ENCODE results near the gene NDC80. TPM values are rescaled to one million over a fixed set of nuclear protein-coding genes. Genes with fewer than 3 reads are reported as not detected.

Gene NDC80
- total RNA-seq, 1 experiment from 2014 or later = 43.0 TPM

DNA sequence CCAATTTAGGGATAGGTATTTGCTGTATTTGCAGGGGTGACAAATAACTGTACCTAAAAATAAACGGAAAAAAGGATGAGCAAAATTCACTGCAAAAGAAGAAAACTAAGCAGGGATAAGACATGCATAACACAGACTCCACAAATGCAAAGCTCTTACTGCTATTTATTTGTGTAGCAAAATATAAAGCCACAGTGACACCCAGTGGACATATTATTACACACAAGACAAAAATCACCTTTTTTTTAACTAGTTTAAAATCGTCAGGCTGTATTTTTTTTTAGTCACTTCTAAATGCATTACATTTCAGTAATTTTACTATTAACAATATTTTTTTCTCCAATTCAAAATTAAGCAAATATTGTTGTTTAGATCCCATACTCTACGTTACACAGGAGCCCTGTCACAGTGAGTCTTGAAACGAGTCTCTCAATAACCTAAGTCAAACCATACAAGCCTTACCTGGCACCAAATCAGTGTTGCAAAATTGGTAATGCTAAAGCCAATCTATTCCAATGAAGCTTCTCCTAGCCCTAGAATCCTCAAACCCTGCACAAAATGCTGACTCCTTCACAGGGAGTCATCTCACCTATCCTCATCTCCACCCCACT, 23.8 kb upstream of the NDC80 start:
- Histone ChIP-seq H3K36me3 (peaks cover 5% of the 10 kb centered on the region), H3K27me3 (no peaks in the 10 kb centered on the region), H3K4me3 (no peak overlapping the region), H3K9me3 (no peaks in the 10 kb centered on the region)
- no peak for DNase-seq

DNA sequence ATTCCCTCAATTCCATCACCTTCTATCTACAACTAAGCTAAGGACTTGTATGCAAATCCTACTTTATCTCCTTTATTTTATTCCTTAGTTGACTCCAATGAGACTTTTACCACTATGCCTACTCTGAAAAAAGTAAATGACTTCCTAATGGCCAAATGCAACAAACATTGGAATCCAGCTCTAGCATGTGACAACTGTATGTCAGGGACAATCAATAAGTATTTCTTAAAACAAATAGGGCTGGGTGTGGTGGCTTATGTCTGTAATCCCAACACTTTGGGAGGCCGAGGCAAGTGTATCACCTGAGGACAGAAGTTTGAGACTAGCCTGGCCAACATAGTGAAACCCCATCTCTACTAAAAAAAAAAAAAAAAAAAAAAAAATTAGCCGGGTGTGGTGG, 21.9 kb upstream of the NDC80 start:
- DNase-seq = no peak
- Histone ChIP-seq H3K4me3 (no peak overlapping the region), H3K36me3 (peaks cover 7% of the 10 kb centered on the region), H3K9me3 (no peaks in the 10 kb centered on the region), H3K27me3 (no peaks in the 10 kb centered on the region)

DNA sequence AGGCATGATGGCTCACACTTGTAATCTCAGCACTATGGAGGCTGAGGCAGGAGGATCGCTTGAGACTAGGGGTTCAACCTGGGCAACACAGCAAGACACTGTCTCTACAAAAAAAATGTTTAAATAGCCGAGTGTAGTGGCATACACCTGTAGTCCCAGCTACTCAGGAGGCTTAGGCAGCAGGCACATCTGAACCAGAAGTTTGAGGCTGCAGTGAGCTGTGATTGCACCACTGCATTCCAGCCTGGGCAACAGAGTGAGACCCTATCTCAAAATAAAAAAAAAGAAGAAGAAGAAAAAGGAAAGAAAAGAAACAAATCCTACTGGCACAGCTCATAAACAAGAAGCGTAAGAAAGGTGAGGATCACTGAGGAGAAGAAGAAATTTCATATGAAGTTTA, 19.9 kb upstream of the NDC80 start:
- H3K27me3 ChIP-seq = no peaks in the 10 kb centered on the region
- no peak for DNase-seq
- no peaks in the 10 kb centered on the region for H3K9me3 ChIP-seq
- H3K4me3 ChIP-seq = no peak overlapping the region
- H3K36me3 ChIP-seq = peaks cover 9% of the 10 kb centered on the region

DNA sequence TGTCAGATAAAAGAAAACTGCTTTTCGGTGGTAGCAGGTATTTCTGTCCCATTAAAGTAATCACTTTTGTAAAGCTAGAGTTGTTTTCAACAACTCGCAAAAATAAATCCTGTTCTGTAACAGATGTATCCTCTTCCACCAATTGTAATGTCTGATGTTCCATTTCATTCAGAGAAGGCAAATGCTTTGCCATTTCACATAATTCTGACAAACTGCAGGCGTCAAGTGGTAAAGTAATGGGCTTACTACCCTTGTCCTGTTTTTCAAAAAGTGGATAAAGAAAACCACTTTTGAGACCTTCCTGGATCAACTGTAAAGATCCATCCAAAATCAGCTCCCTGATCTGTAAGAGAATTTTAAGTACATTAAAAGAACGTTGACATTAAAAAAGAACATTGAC, 16.7 kb upstream of the NDC80 start:
- DNase-seq = no peak
- H3K36me3 ChIP-seq = peaks cover 6% of the 10 kb centered on the region; the same call in 1 of the 2 replicates
- H3K27me3 ChIP-seq = no peaks in the 10 kb centered on the region

DNA sequence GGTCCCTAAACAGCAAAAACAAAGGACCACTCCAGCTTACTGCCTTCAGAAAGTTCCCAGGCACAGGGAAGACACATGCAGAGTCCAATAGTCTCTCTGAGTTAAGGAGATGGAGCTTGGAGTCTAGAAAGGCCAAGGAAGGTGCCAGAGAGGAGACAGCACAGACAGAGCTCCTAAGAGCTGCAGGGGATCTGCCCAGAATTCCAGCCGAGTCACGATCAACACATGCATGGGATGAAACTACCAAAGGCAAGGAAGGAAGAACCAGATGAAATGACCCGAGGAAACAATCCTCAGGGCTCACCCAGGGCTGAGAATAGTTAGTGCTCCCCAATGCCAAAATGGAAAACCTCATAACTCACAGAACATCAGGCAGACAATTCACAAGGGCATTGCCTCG, 15.5 kb upstream of the NDC80 start:
- H3K4me3 ChIP-seq = no peak overlapping the region
- H3K9me3 ChIP-seq = no peaks in the 10 kb centered on the region
- H3K27me3 ChIP-seq = no peaks in the 10 kb centered on the region
- no peak for DNase-seq
- peaks cover 6% of the 10 kb centered on the region; the same call in 1 of the 2 replicates for H3K36me3 ChIP-seq

More for the DNA sequence above, 16.7 kb upstream of the NDC80 start:
- no peaks in the 10 kb centered on the region for H3K9me3 ChIP-seq
- H3K4me3 ChIP-seq = no peak overlapping the region

DNA sequence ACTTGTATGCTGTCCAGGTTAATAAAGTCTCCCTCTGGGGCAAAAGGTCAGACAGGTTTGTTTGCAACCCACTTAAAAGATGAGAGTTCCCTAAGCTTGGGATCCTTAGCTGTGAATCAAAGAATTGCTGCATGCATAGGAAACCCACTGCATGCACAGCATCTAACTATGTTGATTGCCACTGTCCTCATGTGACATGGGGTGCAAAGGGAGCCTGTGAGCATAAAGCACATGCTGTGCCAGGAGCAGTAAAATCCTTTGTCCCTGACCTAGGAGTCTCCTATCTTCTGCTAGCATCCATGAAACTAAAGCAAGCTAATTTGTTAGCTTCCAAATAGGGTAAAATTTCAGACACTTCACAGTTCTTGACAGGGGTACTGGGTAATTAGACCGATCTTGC, 13.8 kb upstream of the NDC80 start:
- H3K27me3 ChIP-seq = no peaks in the 10 kb centered on the region
- H3K36me3 ChIP-seq = peaks cover 4% of the 10 kb centered on the region; the same call in 1 of the 2 replicates
- no peak for DNase-seq
- no peaks in the 10 kb centered on the region for H3K9me3 ChIP-seq
- no peak overlapping the region for H3K4me3 ChIP-seq

DNA sequence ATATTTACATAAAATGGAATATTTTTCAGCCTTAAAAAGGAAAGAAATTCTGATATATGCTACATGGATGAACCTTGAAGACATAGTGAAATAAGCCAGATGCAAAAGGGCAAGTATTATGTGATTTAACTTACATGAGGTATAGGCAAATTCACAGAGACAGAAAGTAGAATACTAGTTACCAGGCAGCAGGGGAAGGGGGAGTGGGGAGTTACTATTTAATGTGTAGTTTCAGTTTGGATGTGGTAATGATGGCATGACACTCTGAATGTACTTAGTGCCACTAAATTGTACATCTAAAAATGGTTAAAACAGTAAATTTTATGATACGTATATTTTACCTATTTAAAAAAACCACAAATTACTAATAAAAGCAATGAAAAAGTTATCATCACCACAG, 12.1 kb upstream of the NDC80 start:
- Histone ChIP-seq H3K36me3 (peaks cover 8% of the 10 kb centered on the region; the same call in 1 of the 2 replicates), H3K4me3 (no peak overlapping the region), H3K27me3 (no peaks in the 10 kb centered on the region), H3K9me3 (no peaks in the 10 kb centered on the region)
- DNase-seq = no peak

DNA sequence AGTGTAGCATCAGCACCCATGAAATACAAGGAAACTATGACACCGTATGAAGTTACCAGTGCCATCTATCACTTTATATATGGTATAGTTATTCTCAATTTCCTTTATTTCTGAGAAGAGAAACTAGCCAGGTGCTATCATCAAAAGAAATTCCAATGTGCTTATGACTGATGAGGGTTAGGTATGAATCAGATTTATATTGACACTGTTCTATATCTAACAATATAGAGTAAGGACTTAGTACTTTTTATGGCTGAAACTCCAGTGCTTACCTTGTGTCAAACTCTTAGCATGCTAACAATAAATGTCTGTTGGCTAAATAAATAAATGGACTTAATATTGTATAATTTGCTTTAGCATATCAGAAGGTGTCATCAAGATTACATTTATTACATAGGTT, 7.0 kb upstream of the NDC80 start:
- H3K36me3 ChIP-seq = peaks cover 10% of the 10 kb centered on the region; the same call in 1 of the 2 replicates
- no peak overlapping the region for H3K4me3 ChIP-seq
- H3K27me3 ChIP-seq = no peaks in the 10 kb centered on the region
- H3K9me3 ChIP-seq = no peaks in the 10 kb centered on the region
- no peak for DNase-seq

DNA sequence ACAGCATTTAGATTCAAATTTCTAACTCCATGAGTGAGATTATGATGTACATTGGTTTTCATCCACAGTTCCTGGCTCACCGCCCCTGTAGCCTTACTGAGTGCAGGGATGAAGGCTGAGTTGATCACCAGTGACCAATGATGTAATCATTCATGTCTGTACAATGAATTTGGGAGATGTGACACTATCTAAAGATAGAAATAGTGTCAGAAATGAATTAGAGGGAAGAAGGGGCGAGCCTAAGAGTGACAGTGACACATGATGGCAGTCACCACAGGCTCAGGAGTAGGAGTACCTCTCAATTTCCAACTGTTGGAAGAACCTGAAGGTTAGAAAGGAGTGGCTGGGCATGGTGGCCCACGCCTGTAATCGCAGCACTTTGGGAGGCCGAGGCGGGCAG, 3.2 kb upstream of the NDC80 start:
- no peak overlapping the region for H3K4me3 ChIP-seq
- peaks cover 11% of the 10 kb centered on the region; the same call in 1 of the 2 replicates for H3K36me3 ChIP-seq
- DNase-seq = no peak
- H3K9me3 ChIP-seq = 0 out of 2 replicates have a peak, but pooled peaks cover 2% of the 10 kb centered on the region
- H3K27me3 ChIP-seq = no peaks in the 10 kb centered on the region

DNA sequence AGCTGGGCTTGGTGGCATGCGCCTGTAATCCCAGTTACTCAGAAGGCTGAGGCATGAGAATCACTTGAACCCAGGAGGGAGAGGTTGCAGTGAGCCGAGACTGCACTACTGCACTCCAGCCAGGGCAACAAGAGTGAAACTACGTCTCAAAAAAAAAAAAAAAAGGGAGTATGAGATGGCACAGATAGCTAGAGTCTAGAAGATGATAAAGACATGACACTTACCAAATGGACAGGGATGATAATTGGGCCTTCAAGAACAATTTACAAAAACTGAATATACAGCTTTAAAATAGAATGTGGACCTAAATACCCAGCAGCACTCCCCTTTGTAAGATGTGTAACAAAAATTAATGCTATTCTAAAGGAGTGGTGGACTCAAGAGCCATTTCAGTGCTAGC, 2.8 kb upstream of the NDC80 start:
- no peaks in the 10 kb centered on the region for H3K27me3 ChIP-seq
- H3K36me3 ChIP-seq = peaks cover 11% of the 10 kb centered on the region
- no peak overlapping the region for H3K4me3 ChIP-seq

DNA sequence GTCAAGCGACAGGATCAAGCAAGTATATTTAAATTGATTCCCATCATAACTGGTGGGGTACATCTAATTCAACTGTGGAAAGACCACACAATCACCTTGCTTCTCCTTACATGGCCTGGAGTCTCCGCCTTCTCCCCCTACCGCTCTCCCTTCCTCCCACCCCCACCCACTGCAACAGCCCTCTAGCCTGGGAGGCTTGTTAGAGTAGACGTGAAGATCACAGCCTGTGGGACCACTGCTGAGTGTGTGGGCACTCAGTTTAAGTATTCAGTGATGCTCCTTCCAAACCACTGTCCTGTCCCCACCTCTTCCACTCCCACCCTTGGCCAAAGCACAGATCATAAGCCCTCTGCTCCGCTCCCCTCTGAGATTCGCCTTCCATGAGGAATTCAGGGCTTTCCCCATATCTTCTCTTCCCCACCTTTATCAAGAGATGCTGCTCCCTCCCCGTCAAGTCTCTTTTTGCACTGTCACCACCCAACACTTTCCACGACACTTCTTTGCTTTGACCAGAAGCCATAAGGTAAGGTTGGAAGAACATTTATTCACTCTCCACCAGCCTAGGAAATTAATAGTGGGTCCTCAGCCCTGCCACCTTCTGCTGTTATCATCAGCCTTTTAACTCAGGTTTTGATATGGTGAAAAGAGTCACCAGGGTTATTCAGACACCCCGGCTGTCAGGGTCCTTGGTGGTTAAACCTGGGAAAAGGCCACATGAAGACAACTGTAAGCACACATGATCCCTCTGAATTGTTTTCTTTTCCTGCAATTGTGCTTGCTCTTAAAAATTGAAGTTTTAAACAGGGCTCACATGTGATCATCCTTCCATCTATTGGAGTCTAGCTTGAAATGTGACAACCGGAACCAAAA, 1.8 kb upstream of the NDC80 start:
- peaks cover 14% of the 10 kb centered on the region for H3K36me3 ChIP-seq
- H3K27me3 ChIP-seq = no peaks in the 10 kb centered on the region
- no peak for DNase-seq
- peak overlapping the region; percentile 86 for H3K4me3 ChIP-seq
- 0 out of 2 replicates have a peak, but pooled peaks cover 2% of the 10 kb centered on the region for H3K9me3 ChIP-seq

More for the DNA sequence above, 2.8 kb upstream of the NDC80 start:
- DNase-seq = no peak
- H3K9me3 ChIP-seq = 0 out of 2 replicates have a peak, but pooled peaks cover 2% of the 10 kb centered on the region

DNA sequence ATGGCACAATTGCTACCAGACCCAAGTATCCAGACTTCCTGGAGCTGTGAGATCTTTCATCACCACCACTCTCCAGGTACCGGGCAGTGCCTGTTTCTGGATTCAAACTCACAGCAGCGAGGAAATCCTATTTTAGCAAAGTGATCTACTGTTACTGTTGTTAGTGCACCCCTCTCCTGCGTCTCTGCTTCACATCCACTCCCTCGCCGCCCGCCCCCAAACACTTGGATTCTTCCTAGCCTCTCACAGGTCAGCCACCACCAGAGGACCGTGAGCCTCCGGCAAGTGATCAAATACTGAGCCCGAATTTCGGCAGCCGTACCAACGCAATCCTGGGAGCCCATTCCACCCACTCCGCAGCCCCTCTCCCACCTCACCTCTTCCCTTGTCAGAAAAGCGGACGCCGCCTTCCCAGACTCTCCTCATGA, 571 bp upstream of the NDC80 start:
- DNase-seq = peak; percentile 66
- H3K4me3 ChIP-seq = peak overlapping the region; percentile 86
- no peaks in the 10 kb centered on the region for H3K27me3 ChIP-seq
- H3K9me3 ChIP-seq = 0 out of 2 replicates have a peak, but pooled peaks cover 2% of the 10 kb centered on the region
- peaks cover 26% of the 10 kb centered on the region for H3K36me3 ChIP-seq

DNA sequence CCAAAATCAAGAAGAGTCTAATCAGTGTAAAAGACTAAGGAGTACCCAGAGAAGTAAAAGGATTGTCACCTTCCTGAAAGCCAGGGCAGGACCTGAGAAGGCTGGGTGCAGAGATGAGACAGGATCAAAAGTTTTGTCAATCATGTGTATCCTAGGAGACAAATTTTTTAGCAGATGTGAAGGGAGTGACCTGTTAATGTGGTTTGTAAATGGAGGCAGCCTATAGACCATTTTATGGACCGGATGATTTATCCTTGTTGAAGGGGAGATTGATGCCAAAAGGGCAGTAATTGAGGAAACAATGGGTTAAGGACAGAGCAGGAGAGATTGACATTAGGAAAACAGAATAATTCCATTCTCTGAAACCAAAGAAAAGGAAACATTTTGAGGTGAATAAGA, 813 bp downstream of the NDC80 start:
- DNase-seq = no peak
- H3K4me3 ChIP-seq = peak overlapping the region; percentile 86
- H3K9me3 ChIP-seq = 0 out of 2 replicates have a peak, but pooled peaks cover 2% of the 10 kb centered on the region
- peaks cover 34% of the 10 kb centered on the region for H3K36me3 ChIP-seq
- no peaks in the 10 kb centered on the region for H3K27me3 ChIP-seq

DNA sequence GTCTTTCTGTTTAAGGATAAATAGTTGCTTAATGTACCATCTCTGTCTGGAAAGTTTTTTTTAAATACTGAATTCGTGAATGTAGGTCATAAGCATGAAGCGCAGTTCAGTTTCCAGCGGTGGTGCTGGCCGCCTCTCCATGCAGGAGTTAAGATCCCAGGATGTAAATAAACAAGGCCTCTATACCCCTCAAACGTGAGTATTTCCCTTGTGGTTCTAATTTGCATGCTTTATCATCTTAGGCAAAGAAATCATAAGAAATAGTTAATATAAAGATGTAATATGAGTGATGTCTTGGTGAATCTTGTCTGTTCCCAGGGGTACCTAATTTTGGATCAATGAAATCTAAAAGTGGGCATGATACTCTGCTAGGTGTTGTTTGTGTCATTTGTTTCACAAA, 1.5 kb downstream of the NDC80 start:
- Histone ChIP-seq H3K4me3 (peak overlapping the region; percentile 86), H3K36me3 (peaks cover 34% of the 10 kb centered on the region), H3K27me3 (no peaks in the 10 kb centered on the region), H3K9me3 (0 out of 2 replicates have a peak, but pooled peaks cover 2% of the 10 kb centered on the region)
- DNase-seq = no peak

DNA sequence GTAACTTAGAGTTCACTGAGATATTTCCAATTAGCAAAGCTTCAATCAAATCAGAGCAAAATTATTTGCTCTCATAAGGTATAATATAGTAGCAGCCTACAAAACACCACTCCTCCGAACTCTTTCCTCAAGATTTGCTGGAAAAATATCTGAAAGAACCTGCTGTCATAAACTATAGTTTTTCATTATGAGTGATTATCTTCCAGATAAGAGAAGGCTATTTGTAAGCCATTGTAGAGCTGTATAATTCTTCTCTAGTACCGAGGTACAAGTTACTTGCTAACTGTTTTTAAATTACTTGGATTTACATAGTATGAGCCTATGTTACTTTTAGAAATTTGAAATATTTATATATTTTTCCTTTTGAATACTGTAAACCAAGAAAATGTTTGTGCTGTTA, 2.1 kb downstream of the NDC80 start:
- H3K9me3 ChIP-seq = 0 out of 2 replicates have a peak, but pooled peaks cover 2% of the 10 kb centered on the region
- no peaks in the 10 kb centered on the region for H3K27me3 ChIP-seq
- peak overlapping the region; percentile 86 for H3K4me3 ChIP-seq
- H3K36me3 ChIP-seq = peaks cover 39% of the 10 kb centered on the region
- DNase-seq = no peak

DNA sequence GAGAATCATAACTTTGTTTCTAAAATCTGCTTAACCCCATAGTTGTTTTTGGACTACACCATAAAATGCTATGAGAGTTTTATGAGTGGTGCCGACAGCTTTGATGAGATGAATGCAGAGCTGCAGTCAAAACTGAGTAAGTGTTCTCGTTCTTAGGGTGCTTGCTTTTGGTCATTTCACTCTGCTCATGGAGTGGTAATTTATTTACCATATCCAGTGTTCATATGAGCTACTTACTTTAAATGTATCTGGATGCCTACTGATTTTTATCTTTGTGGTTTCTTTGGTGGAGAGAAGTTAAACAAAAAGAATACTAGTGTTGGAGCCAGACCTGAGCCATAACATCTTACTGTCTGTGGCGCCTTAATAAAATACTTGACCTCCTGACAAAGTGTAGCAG, 16.4 kb downstream of the NDC80 start:
- Histone ChIP-seq H3K9me3 (no peaks in the 10 kb centered on the region), H3K4me3 (no peak overlapping the region), H3K36me3 (peaks cover 77% of the 10 kb centered on the region), H3K27me3 (no peaks in the 10 kb centered on the region)
- no peak for DNase-seq

DNA sequence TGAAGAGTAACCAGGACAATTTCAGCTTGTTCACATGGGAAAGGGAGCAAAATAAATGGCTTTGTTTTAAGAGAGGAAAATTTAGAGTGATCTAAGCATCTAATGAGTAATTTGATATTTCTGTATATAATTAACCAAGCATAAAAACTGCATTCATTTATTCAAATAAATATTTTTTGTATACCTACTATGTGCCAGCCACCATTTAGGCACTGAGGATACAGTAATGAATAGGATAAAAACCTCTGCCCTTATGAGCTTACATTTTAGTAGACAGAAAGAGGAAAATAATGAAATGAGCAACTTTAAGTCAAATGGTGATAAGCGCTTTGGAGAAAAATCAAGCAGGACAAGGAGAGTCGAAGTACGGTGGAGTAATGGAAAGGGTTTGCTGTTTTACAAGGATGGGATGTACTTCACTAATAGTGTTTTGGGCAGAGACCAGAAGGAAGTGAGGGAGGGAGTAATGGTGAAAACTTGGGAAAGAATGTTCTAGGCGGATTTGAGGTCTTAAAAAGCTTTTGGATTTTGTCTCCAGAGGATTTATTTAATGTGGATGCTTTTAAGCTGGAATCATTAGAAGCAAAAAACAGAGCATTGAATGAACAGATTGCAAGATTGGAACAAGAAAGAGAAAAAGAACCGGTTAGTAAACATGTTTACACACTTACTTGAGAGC, 17.4 kb downstream of the NDC80 start:
- no peak for DNase-seq
- H3K36me3 ChIP-seq = peaks cover 83% of the 10 kb centered on the region
- no peak overlapping the region for H3K4me3 ChIP-seq
- H3K9me3 ChIP-seq = no peaks in the 10 kb centered on the region
- H3K27me3 ChIP-seq = no peaks in the 10 kb centered on the region

Data from MG63 (cell line).